ENCODE results near the gene PLA2G12B. TPM values are rescaled to one million over a fixed set of nuclear protein-coding genes. Genes with fewer than 3 reads are reported as not detected.
"Not testable (repeated sequence)": the region's sequence is repeated elsewhere in the genome, so short reads cannot be mapped to it uniquely, and the experiment has no call there.

Gene PLA2G12B, protein sequence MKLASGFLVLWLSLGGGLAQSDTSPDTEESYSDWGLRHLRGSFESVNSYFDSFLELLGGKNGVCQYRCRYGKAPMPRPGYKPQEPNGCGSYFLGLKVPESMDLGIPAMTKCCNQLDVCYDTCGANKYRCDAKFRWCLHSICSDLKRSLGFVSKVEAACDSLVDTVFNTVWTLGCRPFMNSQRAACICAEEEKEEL
- 1 to 10 TPM; 6.7 to 9.3 (median 6.9) TPM for polyA plus RNA-seq (ENCODE audit: insufficient read length in 3 of 3)

DNA sequence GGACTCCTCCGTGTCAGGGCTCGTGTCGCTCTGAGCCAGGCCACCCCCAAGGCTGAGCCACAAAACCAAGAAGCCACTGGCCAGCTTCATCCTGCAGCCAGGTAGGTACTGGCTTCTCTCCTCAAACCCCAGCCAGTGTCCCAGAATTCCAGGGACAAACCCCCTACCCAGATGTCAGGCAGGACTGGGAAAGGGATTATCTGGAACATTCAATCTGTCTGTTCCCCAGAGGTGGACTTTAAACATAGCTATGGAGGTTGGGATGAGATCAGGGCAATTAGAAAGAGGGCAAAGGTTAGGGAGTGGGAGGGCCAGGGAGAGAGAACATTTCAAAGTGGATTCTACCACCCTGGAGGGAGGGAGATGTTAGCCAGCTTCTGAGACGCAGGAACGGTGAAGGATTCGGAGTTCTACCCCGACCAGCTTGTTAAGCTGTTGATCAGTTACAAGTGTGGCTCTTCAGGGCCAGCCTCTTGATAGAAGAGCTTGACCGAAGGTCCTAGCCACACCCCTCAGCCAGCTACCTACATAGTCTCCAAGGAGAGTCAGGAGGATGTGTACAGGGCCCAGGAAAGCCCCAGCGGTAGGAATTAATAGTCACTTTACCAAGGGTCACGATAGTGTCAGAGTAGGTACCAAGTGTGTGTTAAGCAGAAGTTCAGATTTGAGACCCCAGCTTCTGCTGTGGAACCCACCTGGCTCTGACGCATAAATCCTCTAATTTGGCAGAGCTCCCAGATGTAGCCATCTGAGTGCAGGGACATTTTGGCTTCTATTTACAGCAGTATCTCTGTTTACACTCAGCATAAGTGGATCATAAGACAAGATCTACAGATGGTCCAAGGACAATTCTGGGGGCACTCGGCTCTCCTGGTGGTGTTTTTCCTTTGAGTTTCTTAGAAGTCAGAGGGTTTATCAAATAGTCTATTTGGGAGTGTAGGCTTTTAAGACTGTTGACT is at the start of gene PLA2G12B:
TSS of gene PLA2G12B (minus strand) at position 211 of the 959 bp plus-strand sequence. CDS start at position 90, 121 bp downstream.
- no peak for DNase-seq (ENCODE audit: low read depth in 3 of 3, low spot score in 2 of 3)

DNA sequence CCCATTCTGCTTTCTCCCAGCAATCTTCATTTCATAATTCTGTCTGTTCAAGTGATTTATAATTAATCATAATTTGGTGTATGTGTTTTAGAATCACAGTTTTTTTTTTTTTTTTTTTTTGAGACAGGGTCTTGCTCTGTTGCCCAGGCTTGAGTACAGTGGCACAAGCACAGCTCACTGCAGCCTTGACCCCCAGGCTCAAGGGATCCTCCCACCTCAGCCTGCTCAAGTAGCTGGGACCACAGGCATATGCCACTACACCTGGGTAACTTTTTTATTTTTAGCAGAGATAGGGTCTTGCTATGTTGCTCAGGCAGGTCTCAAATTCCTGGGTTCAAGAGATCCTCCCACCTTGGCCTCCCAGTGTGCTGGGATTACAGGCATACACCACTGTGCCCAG is 49.2 kb upstream of the PLA2G12B start:
- DNase-seq (ENCODE audit: low read depth in 3 of 3, low spot score in 2 of 3), result no peak

DNA sequence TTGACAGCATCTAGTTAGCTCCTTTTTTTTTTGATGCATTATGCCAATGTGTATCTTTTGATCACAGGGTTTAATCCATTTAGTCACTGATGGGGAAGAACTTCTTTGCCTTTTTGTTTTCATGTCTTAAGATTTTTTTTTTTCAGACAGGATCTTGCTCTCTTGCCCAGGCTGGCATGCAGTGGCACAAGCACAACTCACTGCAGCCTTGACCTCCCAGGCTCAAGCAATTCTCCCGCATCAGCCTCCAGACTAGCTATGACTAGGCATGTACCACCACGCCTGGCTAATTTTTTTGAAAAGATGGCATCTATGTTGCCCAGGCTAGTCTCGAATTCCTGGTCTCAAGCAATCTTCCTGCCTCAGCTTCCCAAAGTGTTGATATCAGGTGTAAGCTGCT is 46.4 kb upstream of the PLA2G12B start:
- no peak for DNase-seq (ENCODE audit: low read depth in 3 of 3, low spot score in 2 of 3)

DNA sequence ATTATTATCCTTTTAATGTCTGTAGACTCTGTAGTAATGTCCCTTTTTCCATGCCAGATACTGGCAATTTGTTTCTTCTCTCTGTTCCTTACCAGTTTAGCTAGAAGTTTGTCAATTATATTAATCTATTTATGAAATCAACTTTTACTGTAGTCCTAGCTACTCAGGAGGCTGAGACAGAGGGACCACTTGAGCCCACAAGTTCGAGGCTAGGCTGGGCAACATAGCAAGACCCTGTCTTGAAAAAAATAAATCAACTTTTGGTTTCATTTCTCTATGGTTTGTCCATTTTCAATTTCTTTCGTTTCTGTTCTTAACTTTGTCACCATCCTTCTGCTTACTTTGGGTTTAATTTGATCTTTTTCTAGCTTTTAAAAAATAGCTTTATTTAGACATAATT is 42.5 kb upstream of the PLA2G12B start:
- no peak for DNase-seq (ENCODE audit: low read depth in 3 of 3, low spot score in 2 of 3)

DNA sequence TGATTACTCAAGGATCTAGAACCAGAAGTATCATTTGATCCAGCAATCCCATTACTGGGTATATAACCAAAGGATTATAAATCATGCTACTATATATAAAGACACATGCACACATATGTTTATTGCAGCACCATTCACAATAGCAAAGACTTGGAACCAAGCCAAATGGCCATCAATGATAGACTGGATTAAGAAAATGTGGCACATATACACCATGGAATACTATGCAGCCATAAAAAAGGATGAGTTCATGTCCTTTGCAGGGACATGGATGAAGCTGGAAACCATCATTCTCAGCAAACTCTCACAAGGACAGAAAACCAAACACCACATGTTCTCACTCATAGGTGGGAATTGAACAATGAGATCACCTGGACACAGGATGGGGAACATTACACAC is 40.9 kb upstream of the PLA2G12B start:
- DNase-seq (ENCODE audit: low read depth in 3 of 3, low spot score in 2 of 3), result not testable (repeated sequence)

DNA sequence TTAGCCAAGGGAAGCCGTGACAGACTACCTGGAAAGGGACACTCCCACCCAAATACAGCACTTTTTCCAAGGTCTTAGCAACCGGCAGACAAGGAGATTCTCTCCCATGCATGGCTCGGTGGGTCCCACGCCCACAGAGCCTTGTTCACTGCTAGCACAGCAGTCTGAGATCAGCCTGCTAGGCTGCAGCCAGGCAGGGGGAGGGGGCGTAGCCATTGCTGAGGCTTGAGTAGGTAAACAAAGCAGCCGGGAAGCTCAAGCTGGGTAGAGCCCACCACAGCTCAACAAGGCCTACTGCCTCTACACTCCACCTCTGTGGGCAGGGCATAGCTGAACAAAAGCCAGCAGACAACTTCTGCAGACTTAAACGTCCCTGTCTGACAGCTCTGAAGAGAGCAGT is 35.2 kb upstream of the PLA2G12B start:
- not testable (repeated sequence) for DNase-seq (ENCODE audit: low read depth in 3 of 3, low spot score in 2 of 3)

DNA sequence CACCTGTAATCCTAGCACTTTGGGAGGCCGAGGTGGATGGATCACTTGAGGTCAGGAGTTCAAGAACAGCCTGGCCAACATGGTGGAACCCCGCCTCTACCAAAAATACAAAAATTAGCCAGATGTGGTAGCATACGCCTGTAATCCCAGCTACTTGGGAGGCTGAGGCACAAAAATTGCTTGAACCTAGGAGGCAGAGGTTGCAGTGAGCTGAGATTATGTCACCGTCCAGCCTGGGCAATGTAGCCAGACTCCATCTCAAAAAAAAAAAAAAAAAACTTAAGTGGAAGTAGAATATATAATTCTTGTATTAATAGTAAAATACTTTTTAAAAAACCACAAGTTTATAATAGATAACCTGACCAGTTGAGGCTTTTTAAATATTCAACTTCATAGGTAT is 30.0 kb upstream of the PLA2G12B start:
- DNase-seq (ENCODE audit: low read depth in 3 of 3, low spot score in 2 of 3), result not testable (repeated sequence)

DNA sequence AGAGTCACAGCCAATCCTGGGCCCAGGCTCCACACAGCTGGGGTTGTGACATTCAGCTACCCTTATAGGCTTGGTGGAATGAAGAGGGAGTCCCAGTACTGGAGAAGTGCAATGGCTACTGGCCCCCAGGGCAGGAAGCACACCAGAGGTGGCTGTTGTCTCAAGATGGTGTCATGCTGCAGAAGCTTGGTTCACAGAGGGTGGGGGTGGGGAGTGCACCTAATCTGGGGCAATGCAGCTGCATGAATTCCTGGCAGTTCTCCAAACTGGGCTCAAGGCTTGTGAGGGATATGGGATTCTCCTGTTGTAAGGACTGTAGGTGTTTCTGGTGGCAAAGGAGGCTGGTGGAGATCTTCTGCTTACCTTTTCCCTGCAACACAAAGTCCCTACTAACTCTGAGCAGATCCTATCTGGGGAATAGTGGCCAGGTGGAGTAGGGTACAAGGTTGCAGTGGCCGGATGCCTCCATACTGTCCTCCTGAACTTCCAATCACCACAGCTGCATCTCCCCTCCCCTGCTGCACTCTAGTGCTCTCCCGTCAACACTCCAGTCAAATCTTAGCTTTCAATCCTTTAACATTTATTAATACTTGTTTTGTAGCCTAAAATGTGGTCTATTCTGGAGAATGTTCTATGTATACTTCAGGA is 27.4 kb upstream of the PLA2G12B start:
- no peak for DNase-seq (ENCODE audit: low read depth in 3 of 3, low spot score in 2 of 3)

DNA sequence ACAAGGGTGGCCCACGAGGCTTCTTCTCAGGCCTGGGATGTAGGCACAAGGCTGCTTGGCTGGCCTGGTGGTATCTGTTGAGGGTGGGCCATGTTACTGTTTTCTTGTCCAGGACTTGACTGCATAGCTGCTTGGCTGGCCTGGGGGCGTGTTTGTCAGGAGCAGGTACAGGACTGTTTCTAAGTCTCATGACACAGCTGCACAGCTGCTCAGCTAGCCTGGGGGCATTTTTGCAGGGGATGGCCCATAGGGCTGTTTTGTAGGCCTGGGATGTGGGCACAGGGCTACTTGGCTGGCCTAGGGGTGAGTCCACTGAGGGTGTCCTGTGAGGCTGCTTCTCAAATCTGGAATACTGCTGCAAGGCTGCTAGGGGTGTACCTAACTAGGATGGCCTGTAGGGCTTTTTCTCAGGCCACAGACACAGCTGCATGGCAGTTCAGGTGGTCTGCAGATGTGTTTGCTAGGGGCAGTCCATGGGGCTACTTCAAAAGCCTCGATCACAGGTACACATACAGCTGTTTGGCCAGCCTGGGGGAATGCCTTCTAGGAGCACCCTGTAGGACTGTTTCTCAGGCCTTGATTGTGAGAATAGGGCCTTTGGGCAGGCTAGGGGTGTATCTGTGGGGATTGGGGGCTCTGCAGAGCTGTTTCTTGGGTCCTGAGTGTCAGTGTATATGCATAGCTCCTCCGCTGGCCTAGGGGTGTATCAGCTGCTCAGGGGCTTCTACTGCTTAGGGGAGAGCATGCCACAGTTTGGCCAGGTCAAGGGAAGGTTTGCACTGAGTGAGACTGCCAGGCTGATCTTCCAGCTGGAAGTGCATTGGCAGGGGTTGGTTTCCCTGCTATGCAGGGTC is 26.6 kb upstream of the PLA2G12B start:
- DNase-seq (ENCODE audit: low read depth in 3 of 3, low spot score in 2 of 3), result no peak

DNA sequence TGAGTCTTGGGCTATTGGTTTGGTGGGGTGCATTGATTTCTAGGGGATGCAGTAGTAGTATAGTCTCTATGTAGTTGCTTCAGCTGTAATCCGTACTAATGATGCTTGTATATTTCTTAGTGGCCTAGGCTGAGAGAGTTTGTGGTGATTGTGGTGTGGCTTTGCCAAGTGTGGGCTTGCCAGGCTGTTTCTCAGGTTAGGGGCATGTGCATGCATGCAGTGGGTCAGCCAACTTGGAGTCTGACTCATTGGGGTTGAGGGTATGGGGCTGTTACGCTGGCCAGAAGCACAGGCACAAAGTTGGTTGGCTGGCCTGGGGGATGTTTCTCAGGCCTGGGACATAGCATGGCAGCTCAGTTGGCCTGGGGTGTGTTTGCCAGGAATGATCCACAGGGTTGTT is 25.7 kb upstream of the PLA2G12B start:
- no peak for DNase-seq (ENCODE audit: low read depth in 3 of 3, low spot score in 2 of 3)

DNA sequence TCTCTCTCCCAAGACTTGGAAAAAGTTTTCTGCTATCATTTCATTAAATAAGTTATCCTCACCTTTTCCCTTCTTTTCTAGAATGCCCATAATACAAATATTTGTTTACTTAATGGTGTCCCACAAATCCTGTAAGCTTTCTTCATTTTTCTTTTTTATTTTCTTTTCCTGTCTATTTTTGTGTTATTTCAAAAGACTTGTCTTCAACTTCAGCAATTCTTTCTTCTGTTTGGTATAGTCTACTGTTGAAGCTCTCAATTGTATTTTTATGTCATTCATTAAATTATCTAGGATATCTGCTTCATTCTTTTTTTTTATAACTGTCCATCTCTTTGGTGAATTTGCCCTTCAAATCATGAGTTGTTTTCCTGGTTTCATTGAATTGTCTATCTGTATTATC is 25.1 kb upstream of the PLA2G12B start:
- DNase-seq (ENCODE audit: low read depth in 3 of 3, low spot score in 2 of 3), result no peak

DNA sequence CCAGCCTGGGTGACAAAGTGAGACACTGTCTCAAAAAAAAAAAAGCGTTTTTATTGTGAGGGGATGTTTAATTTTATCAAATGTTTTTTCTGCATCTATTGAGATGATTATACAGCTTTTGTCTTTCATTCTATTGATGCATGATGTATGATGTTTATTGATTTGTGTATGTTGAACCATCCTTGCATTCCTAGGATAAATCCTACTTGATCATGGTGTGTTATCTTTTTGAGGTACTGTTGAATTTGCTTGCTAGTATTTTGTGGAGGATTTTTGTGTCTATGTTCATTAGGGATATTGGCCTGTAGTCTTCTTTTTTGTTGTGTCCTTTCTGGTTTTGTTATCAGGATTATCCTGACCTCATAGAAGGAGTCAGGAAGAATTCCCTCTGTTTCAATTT is 22.3 kb upstream of the PLA2G12B start:
- DNase-seq (ENCODE audit: low read depth in 3 of 3, low spot score in 2 of 3), result no peak

DNA sequence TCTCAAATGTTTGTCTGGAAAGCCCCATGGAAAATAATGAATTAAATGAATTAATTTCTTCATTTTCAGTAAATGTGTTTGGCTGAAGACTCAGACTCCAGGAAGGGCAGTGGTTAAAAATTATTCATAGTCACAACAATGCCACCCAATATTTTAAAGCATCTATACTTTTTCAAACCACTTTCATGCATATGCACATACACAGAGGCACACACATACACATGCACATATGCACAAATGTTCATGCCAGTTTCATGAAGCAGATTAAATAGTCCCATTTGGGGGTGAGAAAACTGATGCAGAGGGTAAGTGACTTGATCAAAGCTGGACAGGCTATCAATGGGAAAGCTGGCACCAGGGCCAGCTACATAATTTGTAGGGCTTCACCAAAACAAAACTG is 1.4 kb upstream of the PLA2G12B start:
- no peak for DNase-seq (ENCODE audit: low read depth in 3 of 3, low spot score in 2 of 3)

DNA sequence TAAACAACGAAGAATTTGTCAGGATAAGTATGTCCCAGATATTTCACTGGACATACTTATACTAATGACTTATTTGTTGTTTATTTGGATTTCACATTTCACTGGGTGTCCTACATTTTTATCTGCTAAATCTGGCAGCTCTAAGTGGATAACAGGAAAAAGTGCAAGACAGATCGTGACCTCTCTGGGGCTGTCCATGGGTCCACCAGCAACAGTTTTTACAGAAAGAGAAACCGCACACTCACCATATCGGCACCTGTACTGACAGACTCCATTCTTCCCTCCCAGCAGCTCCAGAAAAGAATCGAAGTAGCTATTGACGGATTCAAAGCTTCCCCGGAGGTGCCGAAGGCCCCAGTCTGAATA is 393 bp downstream of the PLA2G12B start:
- DNase-seq (ENCODE audit: low read depth in 3 of 3, low spot score in 2 of 3), result no peak

DNA sequence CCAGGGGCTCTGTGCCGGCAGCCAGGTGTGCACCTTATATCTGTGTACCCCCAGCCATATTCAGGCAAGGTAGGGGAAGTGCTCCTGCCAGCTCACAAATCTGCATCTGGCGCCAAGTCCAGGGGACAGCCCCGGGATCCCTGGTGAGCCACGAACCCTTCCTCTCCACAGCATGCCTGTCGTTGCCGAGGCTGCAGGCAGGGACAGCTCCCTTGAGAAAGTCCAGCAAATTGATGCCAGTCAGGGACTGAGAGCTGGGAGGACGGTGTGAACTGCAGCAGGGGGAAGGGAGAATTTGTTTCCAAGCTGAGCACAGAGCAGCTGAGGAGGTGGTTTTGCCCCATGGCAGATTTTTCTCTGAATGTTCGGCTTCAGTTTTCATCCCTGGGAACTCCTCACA is 919 bp downstream of the PLA2G12B start:
- no peak for DNase-seq (ENCODE audit: low read depth in 3 of 3, low spot score in 2 of 3)

DNA sequence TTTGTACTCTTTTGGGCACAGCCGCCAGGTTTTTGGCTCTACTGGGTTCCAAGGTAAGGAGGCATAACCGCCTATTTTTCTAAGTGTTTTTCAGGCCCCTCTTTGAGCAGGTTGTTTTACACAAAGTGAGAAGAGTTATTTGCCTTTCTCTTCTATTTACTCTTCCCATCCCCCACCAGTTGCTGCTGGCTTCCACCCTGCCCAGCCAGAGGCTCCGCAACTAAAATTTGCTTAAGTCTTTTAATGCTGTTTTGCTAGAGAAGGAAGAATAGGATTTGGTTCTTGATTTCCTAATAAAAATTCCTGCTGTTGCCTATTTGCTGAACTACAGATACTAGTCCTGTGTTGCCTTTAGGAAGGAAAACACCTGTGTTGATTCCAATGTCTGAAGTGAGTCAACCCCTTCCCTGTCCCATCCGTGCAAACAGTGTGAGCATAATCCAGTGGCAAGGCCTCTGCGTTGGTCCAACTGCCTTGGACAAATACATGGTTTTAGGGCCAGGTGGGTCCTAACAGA is 1.9 kb downstream of the PLA2G12B start:
- no peak for DNase-seq (ENCODE audit: low read depth in 3 of 3, low spot score in 2 of 3)

DNA sequence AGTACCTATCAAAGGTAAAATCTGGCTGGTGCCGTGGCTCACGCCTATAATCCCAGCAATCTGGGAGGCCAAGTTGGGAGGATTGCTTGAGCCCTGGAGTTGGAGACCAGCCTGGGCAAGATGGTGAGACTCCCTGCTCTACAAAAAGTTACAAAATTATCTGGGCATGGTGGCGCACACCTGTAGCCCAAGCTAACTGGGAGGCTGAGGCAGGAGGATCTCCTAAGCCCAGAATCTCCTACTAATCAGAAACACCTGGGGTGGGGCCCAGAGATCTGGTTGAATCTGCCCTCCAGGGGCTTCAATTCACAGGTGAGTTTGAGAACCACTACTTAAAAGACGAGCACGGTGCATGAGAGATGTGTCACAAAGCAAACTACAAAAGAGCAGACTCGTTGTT is 2.4 kb downstream of the PLA2G12B start:
- no peak for DNase-seq (ENCODE audit: low read depth in 3 of 3, low spot score in 2 of 3)

DNA sequence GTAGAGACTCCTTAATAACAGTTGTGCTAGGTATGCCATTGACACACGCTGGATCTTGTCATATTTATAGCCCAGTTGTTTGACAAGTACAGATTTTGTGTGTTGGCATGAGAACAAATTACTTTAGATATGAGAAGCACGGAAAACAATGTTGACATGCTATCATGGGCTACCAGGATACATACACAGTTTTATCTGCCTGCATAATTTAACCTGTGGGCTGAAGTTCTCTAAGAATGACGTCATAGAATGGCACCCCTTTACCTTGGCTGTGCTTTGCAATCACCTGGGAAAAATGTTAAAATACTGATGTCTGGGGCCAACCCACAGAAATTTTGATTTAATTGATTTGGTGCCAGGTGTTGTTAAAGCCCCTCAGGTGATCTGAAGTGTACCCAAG is 2.8 kb downstream of the PLA2G12B start:
- DNase-seq (ENCODE audit: low read depth in 3 of 3, low spot score in 2 of 3), result no peak

DNA sequence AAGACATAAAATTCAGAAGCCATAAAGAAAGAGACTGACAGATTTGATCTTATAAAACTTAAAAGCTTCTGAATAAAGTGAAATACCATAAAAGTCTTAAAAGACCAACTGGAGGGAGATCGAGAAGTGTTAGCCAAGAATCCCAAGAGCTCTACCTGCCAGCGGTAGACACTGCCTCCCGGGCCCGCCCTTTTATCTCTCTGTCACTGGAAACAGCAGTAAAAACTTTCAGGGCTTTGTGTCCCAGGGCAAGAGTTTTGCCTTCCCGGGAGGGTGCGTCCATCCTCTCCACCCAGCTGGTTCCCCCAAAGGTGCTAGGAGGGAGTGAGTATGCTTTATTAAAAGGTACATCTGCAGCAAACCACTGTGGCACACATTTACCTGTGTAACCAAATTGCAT is 5.8 kb downstream of the PLA2G12B start:
- DNase-seq (ENCODE audit: low read depth in 3 of 3, low spot score in 2 of 3), result no peak

DNA sequence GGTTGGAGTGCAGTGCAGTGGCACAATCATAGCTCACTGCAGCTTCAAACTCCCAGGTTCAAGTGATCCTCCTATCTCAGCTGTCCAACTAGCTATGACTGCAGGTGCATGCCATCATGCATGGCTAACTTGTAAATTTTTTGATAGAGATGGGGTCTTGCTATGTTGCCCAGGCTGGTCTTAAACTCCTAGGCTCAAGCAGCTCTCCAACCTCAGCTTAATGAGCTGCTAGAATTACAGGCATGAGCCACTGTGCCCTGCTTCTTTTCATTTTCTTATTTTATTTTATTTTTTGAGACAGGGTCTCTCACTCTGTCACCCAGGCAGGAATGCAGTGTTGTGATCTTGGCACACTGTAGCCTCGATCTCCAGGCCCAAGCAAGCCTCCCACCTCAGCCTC is 7.6 kb downstream of the PLA2G12B start:
- no peak for DNase-seq (ENCODE audit: low read depth in 3 of 3, low spot score in 2 of 3)
